KOPT-K1 (cell line): ENCODE measurements around the gene ADAMTSL3.
"Not testable (repeated sequence)": the region's sequence is repeated elsewhere in the genome, so short reads cannot be mapped to it uniquely, and the experiment has no call there.

Source experiments
- H3K27ac ChIP-seq: fragments of 200-600 bp; sonication (generic); 2 replicates; pipeline ENCODE4 v1.5.1; 2016; ENCODE audit warnings: antibody characterized with exemption, mild to moderate bottlenecking, low read depth, low read length; ENCODE audit not compliant: poor library complexity, severe bottlenecking
- H3K36me3 ChIP-seq: fragments of 200-600 bp; sonication (generic); 2 replicates; pipeline ENCODE4 v1.5.1; 2017; ENCODE audit warnings: antibody characterized with exemption, mild to moderate bottlenecking, low read length, moderate library complexity; ENCODE audit not compliant: insufficient read depth
- H3K9me3 ChIP-seq: fragments of 200-600 bp; sonication (generic); 2 replicates; pipeline ENCODE4 v1.5.1; 2017; ENCODE audit warnings: antibody characterized with exemption, low read length, mild to moderate bottlenecking; ENCODE audit not compliant: insufficient read depth, poor library complexity, severe bottlenecking

Gene ADAMTSL3

GRCh38 chr15:83930392-83931212, 276.7 kb downstream of the ADAMTSL3 start:
- Histone ChIP-seq H3K36me3 (no peaks in the 10 kb centered on the region), H3K27ac (no peak overlapping the region), H3K9me3 (no peaks in the 10 kb centered on the region)

GRCh38 chr15:83935774-83936173, 281.9 kb downstream of the ADAMTSL3 start:
- Histone ChIP-seq H3K9me3 (no peaks in the 10 kb centered on the region), H3K36me3 (no peaks in the 10 kb centered on the region)

GRCh38 chr15:83940136-83940535, 286.2 kb downstream of the ADAMTSL3 start:
- Histone ChIP-seq H3K36me3 (no peaks in the 10 kb centered on the region), H3K9me3 (no peaks in the 10 kb centered on the region), H3K27ac (no peak overlapping the region)

More at GRCh38 chr15:83935774-83936173, 281.9 kb downstream of the ADAMTSL3 start:
- H3K27ac ChIP-seq = no peak overlapping the region

GRCh38 chr15:83943043-83943442, 289.1 kb downstream of the ADAMTSL3 start:
- Histone ChIP-seq H3K9me3 (no peaks in the 10 kb centered on the region), H3K27ac (no peak overlapping the region), H3K36me3 (no peaks in the 10 kb centered on the region)

- Histone ChIP-seq H3K9me3 (no peaks in the 10 kb centered on the region), H3K27ac (no peak overlapping the region), H3K36me3 (no peaks in the 10 kb centered on the region)
These were observed 290.0 kb downstream of the ADAMTSL3 start for GRCh38 chr15:83943849-83944404.

GRCh38 chr15:83947156-83947555, 293.2 kb downstream of the ADAMTSL3 start:
- no peaks in the 10 kb centered on the region for H3K9me3 ChIP-seq
- H3K27ac ChIP-seq = no peak overlapping the region
- H3K36me3 ChIP-seq = no peaks in the 10 kb centered on the region

GRCh38 chr15:83954506-83954905, 300.6 kb downstream of the ADAMTSL3 start:
- H3K9me3 ChIP-seq = no peaks in the 10 kb centered on the region
- H3K36me3 ChIP-seq = no peaks in the 10 kb centered on the region
- H3K27ac ChIP-seq = no peak overlapping the region

GRCh38 chr15:83955806-83956265, 301.9 kb downstream of the ADAMTSL3 start:
- Histone ChIP-seq H3K9me3 (no peaks in the 10 kb centered on the region), H3K36me3 (no peaks in the 10 kb centered on the region), H3K27ac (no peak overlapping the region)

- Histone ChIP-seq H3K9me3 (no peaks in the 10 kb centered on the region), H3K27ac (no peak overlapping the region), H3K36me3 (no peaks in the 10 kb centered on the region)
These were observed 303.0 kb downstream of the ADAMTSL3 start for GRCh38 chr15:83956887-83957286.

GRCh38 chr15:83959477-83959876, 305.6 kb downstream of the ADAMTSL3 start:
- H3K9me3 ChIP-seq = no peaks in the 10 kb centered on the region
- no peaks in the 10 kb centered on the region for H3K36me3 ChIP-seq
- no peak overlapping the region for H3K27ac ChIP-seq

- Histone ChIP-seq H3K9me3 (no peaks in the 10 kb centered on the region), H3K27ac (no peak overlapping the region)
These were observed 306.4 kb downstream of the ADAMTSL3 start for GRCh38 chr15:83960192-83960829.

GRCh38 chr15:83961311-83961710, 307.4 kb downstream of the ADAMTSL3 start:
- H3K36me3 ChIP-seq = no peaks in the 10 kb centered on the region
- no peaks in the 10 kb centered on the region for H3K9me3 ChIP-seq
- H3K27ac ChIP-seq = no peak overlapping the region

More at GRCh38 chr15:83960192-83960829, 306.4 kb downstream of the ADAMTSL3 start:
- no peaks in the 10 kb centered on the region for H3K36me3 ChIP-seq

- H3K9me3 ChIP-seq, H3K36me3 ChIP-seq, H3K27ac ChIP-seq: not testable (repeated sequence)
These were observed 311.0 kb downstream of the ADAMTSL3 start for GRCh38 chr15:83964967-83965366.

- no peaks in the 10 kb centered on the region for H3K36me3 ChIP-seq
- no peak overlapping the region for H3K27ac ChIP-seq
- H3K9me3 ChIP-seq = no peaks in the 10 kb centered on the region
These were observed 316.5 kb downstream of the ADAMTSL3 start for GRCh38 chr15:83970295-83970890.

GRCh38 chr15:83971992-83972391, 318.1 kb downstream of the ADAMTSL3 start:
- Histone ChIP-seq H3K27ac (no peak overlapping the region), H3K9me3 (peaks cover 5% of the 10 kb centered on the region), H3K36me3 (no peaks in the 10 kb centered on the region)
